DMS79 treated with DMSO at 0.1 percent for 48 hours (cell line): ENCODE data around the gene IER3.
"Not testable (repeated sequence)": the region's sequence is repeated elsewhere in the genome, so short reads cannot be mapped to it uniquely, and the experiment has no call there.

Experiments used
- DNase-seq: peaks from one replicate; lab custom pipeline; 2025; lab: John Stamatoyannopoulos, UW

The IER3 gene

DNA sequence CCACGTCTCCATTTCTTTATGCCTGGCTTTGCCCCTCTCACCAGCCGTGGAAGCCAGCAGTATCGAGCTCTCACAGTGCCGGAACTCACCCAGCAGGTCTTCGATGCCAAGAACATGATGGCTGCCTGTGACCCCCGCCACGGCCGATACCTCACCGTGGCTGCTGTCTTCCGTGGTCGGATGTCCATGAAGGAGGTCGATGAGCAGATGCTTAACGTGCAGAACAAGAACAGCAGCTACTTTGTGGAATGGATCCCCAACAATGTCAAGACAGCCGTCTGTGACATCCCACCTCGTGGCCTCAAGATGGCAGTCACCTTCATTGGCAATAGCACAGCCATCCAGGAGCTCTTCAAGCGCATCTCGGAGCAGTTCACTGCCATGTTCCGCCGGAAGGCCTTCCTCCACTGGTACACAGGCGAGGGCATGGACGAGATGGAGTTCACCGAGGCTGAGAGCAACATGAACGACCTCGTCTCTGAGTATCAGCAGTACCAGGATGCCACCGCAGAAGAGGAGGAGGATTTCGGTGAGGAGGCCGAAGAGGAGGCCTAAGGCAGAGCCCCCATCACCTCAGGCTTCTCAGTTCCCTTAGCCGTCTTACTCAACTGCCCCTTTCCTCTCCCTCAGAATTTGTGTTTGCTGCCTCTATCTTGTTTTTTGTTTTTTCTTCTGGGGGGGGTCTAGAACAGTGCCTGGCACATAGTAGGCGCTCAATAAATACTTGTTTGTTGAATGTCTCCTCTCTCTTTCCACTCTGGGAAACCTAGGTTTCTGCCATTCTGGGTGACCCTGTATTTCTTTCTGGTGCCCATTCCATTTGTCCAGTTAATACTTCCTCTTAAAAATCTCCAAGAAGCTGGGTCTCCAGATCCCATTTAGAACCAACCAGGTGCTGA lies 20.3 kb downstream of the IER3 start:
- DNase-seq: not testable (repeated sequence)

DNA sequence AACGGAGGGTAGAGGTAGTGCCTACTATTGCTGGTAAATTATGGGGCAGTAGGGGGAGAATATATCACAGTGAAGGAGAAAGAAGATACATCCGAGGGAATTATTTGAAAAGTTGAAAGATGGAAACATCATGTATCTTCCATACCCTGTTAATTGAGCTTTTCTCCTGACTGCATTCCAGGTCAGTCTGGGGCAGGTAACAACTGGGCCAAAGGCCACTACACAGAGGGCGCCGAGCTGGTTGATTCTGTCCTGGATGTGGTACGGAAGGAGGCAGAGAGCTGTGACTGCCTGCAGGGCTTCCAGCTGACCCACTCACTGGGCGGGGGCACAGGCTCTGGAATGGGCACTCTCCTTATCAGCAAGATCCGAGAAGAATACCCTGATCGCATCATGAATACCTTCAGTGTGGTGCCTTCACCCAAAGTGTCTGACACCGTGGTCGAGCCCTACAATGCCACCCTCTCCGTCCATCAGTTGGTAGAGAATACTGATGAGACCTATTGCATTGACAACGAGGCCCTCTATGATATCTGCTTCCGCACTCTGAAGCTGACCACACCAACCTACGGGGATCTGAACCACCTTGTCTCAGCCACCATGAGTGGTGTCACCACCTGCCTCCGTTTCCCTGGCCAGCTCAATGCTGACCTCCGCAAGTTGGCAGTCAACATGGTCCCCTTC lies 21.0 kb downstream of the IER3 start:
- DNase-seq: not testable (repeated sequence)

DNA sequence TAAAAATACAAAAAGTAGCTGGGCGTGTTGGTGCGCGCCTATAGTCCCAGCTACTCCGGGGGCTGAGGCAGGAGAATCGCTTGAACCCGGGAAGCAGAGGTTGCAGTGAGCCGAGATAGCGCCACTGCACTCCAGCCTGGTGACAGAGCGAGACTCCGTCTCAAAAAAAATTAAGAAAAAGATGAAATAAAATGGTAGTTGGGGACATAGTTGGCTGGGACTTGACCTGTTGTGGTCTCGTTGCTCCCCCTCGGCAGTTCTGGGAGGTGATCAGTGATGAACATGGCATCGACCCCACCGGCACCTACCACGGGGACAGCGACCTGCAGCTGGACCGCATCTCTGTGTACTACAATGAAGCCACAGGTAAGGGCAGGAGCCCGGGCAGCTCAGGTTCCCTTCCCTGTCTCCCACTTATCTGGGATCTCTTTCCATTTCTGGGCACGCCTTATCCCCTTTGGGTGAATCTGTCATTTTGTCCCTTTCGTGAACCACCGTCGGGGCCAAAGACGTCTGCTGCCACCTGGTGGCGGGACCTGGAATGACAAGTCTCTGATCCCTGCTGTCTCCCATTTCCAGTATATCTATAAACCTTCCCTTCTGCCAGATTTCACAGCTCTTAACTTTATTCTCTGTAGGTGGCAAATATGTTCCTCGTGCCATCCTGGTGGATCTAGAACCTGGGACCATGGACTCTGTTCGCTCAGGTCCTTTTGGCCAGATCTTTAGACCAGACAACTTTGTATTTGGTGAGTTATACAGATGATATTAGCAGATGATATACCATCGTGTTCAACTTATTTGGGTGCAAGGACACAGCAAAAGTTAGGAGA lies 21.9 kb downstream of the IER3 start:
- peak; percentile 54 for DNase-seq

DNA sequence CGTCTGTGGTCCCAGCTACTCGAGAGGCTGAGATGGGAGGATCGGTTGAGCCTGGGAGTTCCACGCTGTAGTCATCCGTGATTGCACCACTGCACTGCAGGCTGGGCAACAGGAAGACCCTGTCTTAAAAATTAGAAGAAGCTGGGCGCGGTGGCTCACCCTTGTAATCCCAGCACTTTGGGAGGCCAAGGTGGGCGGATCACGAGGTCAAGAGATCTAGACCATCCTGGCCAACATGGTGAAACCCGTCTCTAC lies 22.4 kb downstream of the IER3 start:
- DNase-seq: not testable (repeated sequence)

DNA sequence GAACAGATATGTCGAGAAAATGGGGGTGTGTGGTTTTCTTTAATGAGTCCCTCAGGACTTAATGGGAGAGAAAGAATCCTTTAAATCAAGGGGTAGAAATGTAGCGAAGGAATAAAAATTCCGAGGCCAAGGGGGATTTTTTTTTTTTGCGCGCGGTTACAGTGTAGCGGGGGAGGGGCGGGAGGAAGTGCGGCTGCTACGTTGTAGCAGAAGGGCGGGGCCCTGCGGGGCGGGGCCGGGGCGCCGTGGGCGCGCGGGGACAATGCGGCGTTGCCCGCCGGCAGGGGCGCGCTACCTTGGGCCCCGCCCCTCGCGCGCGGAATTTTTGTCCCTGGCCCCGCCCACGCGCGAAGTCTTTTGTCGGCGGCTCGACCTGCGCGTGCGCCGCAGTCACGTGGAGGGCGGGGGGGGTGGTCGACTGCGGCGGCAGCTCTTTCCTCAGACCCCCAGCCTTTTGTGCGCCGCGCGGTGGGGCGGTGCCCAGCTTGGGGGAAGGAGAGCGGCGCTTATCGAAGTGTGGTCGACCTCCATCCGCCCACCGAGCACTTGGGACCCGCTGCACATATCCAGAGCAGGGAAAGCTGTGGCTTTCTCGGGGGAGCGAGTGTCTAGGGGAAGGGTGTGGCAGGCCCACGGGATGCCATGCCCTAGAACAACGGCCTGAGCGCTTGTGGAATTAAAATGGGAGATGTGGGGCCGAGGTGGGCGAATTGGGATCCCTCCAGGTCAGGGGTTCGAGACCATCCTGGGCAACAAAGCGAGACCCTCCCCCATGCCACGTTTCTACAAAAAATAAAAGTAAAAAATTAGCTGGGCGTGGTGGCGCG lies 22.9 kb downstream of the IER3 start:
- peak; percentile 81 for DNase-seq

DNA sequence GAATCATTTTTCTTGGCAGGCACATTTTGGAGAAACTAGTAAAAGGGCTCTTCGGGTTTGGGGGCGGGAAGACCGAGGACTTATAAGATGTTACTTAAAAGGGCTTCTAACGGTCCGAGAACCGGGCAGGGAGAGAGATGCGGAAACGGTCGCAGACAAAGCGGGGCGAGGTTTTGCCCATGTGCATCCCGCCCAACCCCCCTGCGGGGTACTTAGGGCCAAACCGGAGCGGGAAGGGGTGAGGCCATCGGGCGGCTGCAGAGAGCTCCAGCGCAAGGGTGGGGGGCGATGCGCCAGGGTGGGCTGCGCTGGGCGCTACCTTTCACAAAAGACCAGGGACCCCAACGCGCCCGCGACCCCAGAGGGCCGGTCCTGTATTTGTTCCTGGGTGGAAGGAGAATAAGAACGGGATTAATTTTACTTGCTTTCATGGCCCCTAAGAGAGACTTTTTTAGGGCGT lies 23.6 kb downstream of the IER3 start:
- DNase-seq: peak; percentile 35

DNA sequence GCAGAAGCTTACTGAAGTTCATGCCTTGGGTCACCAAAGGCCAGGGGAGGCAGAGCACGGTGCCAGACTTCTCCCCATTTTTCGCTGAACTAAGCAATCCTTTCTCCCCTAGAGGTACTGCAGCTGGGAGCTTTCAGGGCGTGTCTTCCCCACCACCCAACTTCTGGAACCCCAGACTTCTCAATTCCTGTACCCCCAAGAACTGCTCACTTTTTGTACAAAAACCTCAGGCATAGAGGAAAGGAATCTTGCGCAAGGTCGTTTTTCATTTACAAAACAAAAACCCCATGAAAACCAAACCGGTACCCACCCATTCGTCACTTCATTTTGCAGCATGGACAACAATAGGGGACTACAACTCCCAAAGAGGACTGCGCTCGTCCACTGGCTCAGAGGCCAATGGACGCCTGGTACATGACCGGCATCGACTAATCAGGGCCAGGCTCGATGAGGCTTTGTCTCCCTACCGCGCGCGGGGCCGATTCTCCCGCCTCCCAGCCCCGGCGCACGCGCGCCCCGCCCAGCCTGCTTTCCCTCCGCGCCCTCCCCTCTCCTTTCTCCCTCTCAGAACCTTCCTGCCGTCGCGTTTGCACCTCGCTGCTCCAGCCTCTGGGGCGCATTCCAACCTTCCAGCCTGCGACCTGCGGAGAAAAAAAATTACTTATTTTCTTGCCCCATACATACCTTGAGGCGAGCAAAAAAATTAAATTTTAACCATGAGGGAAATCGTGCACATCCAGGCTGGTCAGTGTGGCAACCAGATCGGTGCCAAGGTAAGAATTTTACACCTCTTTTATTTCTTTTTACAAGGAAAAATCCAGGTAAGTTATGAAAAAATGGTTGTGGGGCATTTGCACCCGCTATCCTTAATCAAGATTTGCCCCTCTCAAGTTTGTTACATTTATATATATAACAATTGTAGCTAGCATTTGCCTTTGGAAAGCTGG lies 24.3 kb downstream of the IER3 start, which contains the start of gene TUBB:
TSS of gene TUBB (plus strand) at position 562 of the 947 bp plus-strand sequence. CDS start at position 717, 155 bp downstream.
- peak; percentile 96 for DNase-seq

DNA sequence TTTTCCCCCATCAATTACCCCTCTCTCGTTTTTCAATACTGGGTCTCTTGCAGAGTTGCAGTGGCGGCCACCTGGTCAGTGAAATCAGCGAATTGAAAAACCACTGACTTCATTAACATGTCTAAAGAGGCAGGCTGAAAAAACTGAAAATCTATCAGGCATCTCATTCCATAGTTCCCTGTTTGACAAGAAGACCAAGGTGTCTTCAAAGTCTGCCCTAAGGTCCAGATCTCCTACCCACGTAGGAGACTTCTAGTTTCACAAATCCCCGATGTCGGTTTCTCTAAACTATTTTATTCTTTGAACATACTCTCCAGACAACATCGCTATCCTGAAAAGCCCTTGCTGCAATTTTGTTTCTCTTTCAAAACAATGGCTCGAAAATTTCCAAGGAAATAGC lies 25.0 kb downstream of the IER3 start:
- DNase-seq: peak; percentile 81

DNA sequence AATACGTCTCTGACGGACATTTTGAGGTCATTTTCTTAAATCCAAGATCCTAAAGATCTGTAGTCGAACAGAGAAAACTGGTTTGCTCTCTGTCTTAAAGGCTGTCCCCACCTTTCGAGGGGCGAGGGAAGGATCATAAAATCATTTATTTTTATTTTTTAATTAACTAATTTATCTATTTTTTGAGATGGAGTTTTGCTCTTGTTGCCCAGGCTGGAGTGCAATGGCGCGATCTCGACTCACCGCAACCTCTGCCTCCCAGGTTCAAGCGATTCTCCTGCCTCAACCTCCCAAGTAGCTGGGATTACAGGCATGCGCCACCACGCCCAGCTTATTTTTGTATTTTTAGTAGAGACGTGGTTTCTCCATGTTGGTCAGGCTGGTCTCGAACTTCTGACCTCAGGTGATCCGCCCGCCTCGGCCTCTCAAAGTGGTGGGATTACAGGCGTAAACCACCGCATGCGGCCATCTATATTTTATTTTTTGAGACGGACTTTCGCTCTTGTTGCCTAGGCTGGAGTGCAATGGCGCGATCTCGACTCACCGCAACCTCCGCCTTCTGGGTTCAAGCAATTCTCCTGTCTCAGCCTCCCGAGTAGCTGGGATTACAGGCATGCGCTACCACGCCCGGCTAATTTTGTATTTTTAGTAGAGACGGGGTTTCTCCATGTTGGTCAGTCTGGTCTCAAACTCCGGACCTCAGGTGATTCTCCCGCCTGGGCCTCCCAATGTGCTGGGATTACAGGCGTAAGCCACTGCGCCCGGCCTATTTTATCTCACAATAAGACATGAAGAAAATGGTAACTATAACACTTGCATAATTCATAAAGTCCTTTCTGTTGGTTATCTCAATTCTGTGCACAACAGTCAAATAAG lies 26.3 kb downstream of the IER3 start:
- DNase-seq: not testable (repeated sequence)

DNA sequence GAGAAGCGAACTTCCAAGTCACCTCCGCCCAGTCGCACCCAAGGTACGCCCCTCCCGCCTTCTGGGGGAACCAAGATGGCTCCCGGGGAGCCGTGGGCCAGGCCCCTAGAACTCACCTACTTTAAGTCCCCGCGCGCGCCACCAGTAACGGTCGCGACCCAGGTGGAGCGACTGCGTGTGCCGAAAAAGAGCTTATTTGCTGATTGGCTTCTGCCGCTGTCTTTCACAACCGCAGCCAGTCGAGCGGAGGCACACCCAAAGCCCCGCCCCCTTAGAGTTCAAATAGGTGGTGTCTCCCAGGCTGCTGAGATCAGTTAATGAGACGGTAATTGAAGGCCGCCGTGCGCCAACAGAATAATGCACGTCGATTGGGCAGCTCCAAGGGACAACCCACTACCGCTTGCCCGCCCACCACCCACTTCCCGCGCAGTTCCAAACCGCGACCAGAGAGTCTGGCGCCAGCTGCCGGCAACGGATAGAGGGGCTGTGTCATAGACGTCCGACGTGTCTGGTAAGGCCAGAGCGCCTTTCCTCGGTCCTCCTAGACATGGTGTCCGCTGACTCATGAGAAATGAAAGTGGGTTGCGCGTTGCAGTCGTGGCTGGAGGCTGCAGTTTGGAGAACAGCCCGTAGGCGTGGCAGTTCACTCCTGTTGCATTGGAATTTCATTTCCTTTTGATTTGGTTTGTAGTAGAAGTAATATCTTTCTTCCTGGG lies 27.1 kb downstream of the IER3 start, which contains the start of gene MDC1:
TSS of gene MDC1 (minus strand) at position 153 of the 716 bp plus-strand sequence. CDS start 2,106 bp downstream, outside the sequence.
- peak; percentile 100 for DNase-seq

DNA sequence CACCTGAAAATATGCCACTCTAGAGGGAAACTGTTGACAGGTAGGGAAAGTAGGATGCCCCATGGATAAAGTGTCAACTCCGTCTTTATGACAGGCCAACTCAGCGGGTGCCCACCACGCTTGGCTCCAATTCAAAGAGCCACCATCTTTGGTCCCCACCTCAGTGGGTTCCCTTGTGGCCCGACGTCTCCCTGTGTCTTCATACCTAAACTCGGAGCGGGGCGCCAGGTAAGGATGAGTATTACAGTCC lies 27.5 kb downstream of the IER3 start:
- no peak for DNase-seq

DNA sequence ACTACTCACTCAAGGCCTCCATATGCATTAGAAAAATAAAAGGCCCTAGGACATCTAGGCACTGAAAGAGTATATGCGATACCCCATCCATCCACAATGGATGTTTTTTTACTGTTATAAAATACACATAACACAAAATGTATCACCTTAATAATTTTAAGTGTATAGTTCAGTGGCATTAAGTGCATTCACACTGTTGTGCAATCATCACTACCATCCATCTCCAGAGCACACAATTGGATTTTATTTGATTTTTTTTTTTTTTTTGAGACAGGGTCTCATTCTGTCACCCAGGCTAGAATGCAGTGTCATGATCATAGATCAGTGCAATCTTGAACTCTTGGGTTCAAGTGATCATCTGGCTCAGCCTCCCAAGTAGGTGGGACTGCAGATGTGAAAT lies 30.1 kb downstream of the IER3 start:
- no peak for DNase-seq

DNA sequence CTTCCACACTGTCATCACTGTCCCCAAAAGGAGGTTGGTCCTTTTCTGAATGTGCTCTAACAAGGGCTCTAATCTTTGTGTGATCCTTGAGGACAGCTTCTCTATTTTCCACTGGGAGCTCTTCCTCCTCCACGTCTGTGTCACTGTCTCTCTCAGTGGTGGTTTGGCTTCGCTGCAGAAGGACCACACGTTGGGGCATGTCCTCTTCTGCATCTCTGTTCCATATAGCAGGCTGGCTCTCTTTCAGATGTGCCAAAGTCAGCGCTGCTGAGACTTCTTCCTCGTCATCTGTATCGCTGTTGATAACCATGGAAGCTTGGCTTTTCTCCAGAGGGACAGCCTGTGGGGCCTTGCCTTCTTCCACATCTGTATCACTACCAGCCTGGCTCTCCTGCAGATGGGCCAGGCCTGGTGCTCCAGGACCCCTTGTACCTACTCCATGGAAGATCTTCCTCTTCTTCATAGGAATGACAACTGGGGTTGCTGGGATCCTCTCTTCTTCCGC lies 31.9 kb downstream of the IER3 start:
- DNase-seq: no peak

DNA sequence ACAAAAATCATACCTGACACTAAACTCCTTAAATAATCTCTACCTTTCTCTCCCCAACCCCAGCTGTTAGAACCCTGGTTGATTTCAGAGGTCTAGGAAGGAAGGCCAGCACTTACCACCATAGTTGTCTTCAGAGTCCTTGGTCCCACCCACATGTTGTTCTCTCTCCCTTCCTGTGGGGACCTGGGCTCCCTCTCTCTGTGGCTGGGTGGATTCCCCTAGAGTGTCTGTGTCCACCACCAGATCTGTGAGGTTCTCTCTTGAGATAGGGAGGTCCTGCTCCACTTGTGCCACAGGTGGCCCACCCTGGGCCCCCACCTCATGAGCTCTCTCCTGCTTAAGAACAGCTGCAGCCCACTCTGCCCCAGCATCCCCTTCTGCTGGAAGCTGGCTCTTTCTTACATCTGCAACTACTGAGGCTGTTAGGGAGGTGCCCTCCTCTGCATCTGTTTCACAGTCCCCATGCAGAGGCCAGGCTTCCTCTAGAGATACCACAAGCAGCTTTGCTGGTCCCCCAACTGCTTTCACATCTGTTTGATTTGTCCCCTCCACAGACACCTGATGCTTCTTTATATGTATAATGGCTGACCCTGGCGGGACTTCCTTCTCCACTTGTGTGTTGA lies 32.5 kb downstream of the IER3 start:
- no peak for DNase-seq

DNA sequence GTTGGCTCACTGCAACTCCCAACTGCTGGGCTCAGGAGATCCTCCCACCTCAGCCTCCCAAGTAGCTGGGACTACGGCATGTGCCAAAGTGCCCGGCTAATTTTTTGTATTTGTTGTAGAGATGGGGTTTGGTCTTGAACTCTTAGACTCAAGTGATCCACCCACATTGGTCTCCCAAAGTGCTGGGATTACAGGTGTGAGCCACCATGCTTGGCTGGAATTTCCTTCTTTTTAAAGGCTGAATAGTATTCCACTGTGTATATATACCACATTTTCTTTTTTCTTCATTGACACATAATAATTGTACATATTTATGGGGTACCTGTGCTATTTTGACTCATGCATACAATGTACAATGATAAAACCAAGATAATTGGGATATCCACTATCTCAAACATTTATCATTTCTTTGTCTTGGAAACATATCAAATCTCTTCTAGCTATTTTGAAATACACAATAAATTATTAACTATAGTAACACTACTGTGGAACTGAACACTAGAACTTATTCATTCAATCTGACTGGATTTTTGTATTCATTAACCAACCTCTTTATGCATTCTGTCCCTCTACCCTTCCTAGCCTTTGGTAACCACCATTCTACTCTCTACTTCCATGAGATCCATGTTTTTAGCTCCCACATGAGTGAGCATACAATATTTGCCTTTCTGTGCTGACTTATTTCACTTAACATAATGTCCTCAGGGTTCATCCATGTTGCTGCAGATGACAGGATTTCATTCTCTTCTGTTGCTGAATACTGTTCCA lies 35.1 kb downstream of the IER3 start:
- no peak for DNase-seq

DNA sequence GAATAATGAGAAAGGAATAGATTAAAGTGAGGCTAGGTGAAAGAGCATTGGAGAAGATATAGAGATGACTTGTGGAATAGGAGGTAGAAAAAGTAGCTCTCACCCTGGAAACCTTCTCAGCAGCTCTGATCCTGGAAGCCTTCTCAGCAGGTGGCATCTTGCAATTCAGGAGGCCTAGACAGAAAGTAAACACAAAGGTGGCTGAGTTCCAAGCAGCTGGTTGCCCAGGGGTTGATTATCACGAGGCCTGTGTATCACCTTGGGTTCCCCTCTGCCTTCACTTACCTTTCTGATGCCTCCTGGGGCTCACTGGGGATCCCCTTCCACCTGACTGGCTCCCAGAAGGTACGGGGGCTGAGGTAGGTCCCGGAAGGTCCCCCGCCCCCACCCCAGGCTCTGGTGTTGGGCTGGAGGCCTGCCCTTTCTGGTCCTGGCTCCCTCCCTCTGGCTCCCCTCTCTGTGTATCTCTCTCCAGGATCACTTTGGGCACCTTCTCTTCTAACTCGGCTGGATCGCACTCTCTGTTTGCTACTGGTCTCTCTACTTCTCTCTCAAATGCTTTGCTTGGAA lies 37.0 kb downstream of the IER3 start:
- peak; percentile 90 for DNase-seq

DNA sequence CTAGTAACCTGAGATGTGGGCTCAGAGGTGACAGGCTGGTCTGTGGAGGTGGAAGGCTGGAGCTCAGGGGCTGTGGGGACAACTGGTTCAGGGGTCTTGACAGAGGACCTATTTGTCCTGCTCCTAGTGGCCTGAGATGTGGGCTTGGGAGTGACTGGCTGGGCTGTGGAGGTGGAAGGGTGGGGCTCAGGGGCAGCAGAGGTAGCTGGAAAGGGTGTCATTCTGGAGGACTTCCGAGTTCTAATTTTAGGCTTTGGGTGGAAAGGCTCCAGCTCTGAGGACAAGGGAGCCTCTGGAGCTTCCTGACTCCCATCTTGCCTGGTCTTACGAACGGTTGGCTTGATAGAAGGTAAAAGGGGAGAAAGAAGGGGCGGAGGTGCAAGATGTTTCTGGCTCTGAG lies 38.7 kb downstream of the IER3 start:
- DNase-seq: no peak
